Activated CD8-positive, alpha-beta T cell treated with anti-CD3 and anti-CD28 coated beads for 36 hours (primary cell): ENCODE results near the gene MGAT4B. TPM values are rescaled to one million over a fixed set of nuclear protein-coding genes. Genes with fewer than 3 reads are reported as not detected.

ENCODE experiments used
- ATAC-seq: fragments of 200-7000 bp; cut with Tn5 transposase; one replicate; pipeline ENCODE4 v1.10.0; 2021; ENCODE audit warnings: mild to moderate bottlenecking, moderate library complexity
- CTCF ChIA-PET: fragments of 350-600 bp; sonication (Branson Sonifier 250); formaldehyde crosslinking; loops from one replicate; lab custom pipeline; 2021; ENCODE audit warnings: antibody characterized with exemption; lab: Charles Lee
- POLR2A ChIA-PET: fragments of 350-600 bp; sonication (Branson Sonifier 250); formaldehyde crosslinking; loops from one replicate; lab custom pipeline; 2021; ENCODE audit warnings: antibody characterized with exemption; lab: Charles Lee
- DNase-seq: peaks from one replicate; pipeline ENCODE4 v3.0.0-alpha.2; 2020
- H3K27ac Mint-ChIP-seq: one replicate; pipeline ENCODE4 v1.8.0; 2021; ENCODE audit warnings: mild to moderate bottlenecking, mixed read lengths
- H3K27me3 Mint-ChIP-seq: one replicate; pipeline ENCODE4 v1.8.0; 2021; ENCODE audit warnings: mixed read lengths
- H3K36me3 Mint-ChIP-seq: one replicate; pipeline ENCODE4 v1.8.0; 2021; ENCODE audit warnings: low read depth, mixed read lengths
- H3K4me1 Mint-ChIP-seq: one replicate; pipeline ENCODE4 v1.8.0; 2021; ENCODE audit warnings: low read depth, mixed read lengths
- H3K4me3 Mint-ChIP-seq: one replicate; pipeline ENCODE4 v1.8.0; 2021; ENCODE audit warnings: mild to moderate bottlenecking, moderate library complexity, mixed read lengths
- H3K9me3 Mint-ChIP-seq: one replicate; pipeline ENCODE4 v1.8.0; 2021; ENCODE audit warnings: mixed read lengths
- intact Hi-C: fragments of 100-400 bp; cut with micrococcal nuclease; formaldehyde crosslinking; loops from one replicate; pipeline ENCODE4 v1.10.0; 2022
- total RNA-seq, 2 experiments: library from RNA; stranded (reverse); gene quantifications; one replicate each; pipeline ENCODE4 v1.2.3, GENCODE V29; 2021
- TF ChIP-seq, protein P1 (sequence below): fragments of 200-600 bp; IDR thresholded peaks from one replicate; pipeline ENCODE4 v1.8.0; 2022; ENCODE audit warnings: antibody characterized with exemption, mild to moderate bottlenecking

The MGAT4B gene
- total RNA-seq, 2 experiments from 2014 or later, result 62.8 to 65.9 TPM

DNA sequence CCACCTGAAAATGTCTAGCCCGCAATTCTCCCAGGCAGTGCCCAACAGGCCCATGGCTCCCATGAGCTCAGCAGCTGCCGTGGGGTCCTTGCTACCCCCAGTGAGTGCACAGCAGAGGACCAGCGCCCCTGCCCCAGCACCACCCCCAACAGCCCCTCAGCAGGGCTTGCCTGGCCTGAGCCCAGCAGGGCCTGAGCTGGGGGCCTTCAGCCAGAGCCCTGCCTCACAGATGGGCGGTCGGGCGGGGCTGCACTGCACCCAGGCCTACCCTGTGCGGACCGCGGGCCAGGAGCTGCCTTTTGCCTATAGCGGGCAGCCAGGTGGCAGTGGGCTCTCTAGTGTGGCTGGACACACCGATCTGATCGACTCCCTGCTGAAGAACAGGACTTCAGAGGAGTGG is 32.2 kb downstream of the MGAT4B start:
- Mint-ChIP-seq H3K27ac (no peak overlapping the region), H3K36me3 (peaks cover 36% of the 10 kb centered on the region), H3K9me3 (no peaks in the 10 kb centered on the region), H3K4me3 (no peak overlapping the region), H3K4me1 (no peaks in the 10 kb centered on the region), H3K27me3 (no peaks in the 10 kb centered on the region)
- no peak for DNase-seq
- intact Hi-C loops, result no loop called here
- POLR2A ChIA-PET, result interaction anchor here (1.3 kb wide), 1 partner anchor 21 kb away, joined by 4 read pairs; no protein-coding TSS in a partner anchor
- TF ChIP-seq, protein P1, sequence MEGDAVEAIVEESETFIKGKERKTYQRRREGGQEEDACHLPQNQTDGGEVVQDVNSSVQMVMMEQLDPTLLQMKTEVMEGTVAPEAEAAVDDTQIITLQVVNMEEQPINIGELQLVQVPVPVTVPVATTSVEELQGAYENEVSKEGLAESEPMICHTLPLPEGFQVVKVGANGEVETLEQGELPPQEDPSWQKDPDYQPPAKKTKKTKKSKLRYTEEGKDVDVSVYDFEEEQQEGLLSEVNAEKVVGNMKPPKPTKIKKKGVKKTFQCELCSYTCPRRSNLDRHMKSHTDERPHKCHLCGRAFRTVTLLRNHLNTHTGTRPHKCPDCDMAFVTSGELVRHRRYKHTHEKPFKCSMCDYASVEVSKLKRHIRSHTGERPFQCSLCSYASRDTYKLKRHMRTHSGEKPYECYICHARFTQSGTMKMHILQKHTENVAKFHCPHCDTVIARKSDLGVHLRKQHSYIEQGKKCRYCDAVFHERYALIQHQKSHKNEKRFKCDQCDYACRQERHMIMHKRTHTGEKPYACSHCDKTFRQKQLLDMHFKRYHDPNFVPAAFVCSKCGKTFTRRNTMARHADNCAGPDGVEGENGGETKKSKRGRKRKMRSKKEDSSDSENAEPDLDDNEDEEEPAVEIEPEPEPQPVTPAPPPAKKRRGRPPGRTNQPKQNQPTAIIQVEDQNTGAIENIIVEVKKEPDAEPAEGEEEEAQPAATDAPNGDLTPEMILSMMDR, result no peak
- ATAC-seq, result no peak
- CTCF ChIA-PET, result no interaction called here

GRCh38 chr5:179773686-179774040 is 33.0 kb downstream of the MGAT4B start:
- intact Hi-C loops, result no loop called here
- ATAC-seq (no peak), DNase-seq (no peak)
- Mint-ChIP-seq H3K27me3 (no peaks in the 10 kb centered on the region), H3K36me3 (peaks cover 40% of the 10 kb centered on the region), H3K4me3 (no peak overlapping the region), H3K27ac (no peak overlapping the region), H3K4me1 (peaks cover 3% of the 10 kb centered on the region), H3K9me3 (no peaks in the 10 kb centered on the region)
- TF ChIP-seq, protein P1, result no peak
- POLR2A ChIA-PET, result no interaction called here
- CTCF ChIA-PET, result interaction anchor here (3.2 kb wide), 1 partner anchor 11 kb away, joined by 18 read pairs; no protein-coding TSS in a partner anchor

GRCh38 chr5:179772351-179772750 is 34.3 kb downstream of the MGAT4B start:
- CTCF ChIA-PET, result interaction anchor here (1.4 to 3.2 kb wide), 2 partner anchors 10 to 13 kb away, joined by 3 to 18 read pairs; no protein-coding TSS in a partner anchor
- TF ChIP-seq, protein P1, result no peak
- Mint-ChIP-seq H3K9me3 (no peaks in the 10 kb centered on the region), H3K27ac (no peak overlapping the region), H3K4me1 (peaks cover 11% of the 10 kb centered on the region), H3K36me3 (peaks cover 39% of the 10 kb centered on the region), H3K27me3 (no peaks in the 10 kb centered on the region), H3K4me3 (no peak overlapping the region)
- intact Hi-C loops, result no loop called here
- ATAC-seq (no peak), DNase-seq (no peak)
- POLR2A ChIA-PET, result no interaction called here

DNA sequence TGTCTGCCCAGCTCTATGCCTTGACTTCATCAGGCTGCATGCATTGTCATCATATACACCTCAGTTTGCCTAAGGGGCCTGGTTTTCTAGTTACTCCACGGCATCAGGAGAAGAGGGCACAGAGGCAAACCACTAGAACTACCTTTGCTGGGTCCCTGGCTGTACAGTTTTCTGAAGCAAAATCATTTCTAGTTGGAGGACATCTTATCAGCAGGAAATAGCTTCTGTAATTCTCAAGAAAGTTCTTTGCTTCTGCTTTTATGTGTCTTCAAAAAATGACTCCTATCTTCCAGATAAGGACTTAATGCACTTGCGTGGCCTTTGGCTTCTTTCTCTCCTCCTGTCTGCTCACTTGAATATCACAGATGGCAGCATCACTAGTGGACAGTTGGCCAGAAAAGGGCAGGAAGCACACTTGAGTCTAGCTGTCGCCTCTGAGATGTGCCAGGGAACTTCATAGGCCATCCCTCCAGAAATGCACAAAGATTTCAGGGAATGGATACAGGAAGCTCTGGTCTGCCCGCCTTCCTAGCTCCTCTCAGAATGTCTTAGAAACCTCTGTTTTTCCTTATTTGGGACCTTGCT is 35.3 kb downstream of the MGAT4B start:
- Mint-ChIP-seq H3K36me3 (peaks cover 42% of the 10 kb centered on the region), H3K4me1 (peaks cover 11% of the 10 kb centered on the region), H3K27ac (no peak overlapping the region), H3K4me3 (no peak overlapping the region), H3K27me3 (no peaks in the 10 kb centered on the region), H3K9me3 (no peaks in the 10 kb centered on the region)
- intact Hi-C loops, result no loop called here
- ChIA-PET POLR2A (interaction anchor here (0.9 to 1.1 kb wide), 3 partner anchors 9 to 12 kb away, joined by 3 to 5 read pairs (median 3); no protein-coding TSS in a partner anchor), CTCF (interaction anchor here (1.4 to 3.2 kb wide), 2 partner anchors 9 to 77 kb away, joined by 3 to 18 read pairs; no protein-coding TSS in a partner anchor)
- ATAC-seq (no peak), DNase-seq (no peak)
- TF ChIP-seq, protein P1, result no peak

DNA sequence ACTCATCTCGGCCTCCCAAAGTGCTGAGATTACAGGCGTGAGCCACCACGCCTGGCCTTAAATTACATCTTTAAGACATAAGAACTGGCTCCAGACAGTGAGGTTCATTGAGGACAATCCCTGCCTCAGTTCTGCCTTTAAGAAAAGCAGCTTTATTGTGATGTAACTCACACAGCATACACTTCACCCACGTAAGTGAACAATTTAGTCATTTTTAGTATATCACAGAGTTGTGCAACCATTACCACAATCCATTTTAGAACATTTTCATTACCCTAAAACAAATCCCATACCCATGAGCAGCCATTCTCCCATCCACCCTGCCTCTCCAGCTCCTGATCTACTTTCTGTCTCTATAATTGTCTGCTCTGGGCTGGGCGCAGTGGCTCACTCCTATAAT is 36.9 kb downstream of the MGAT4B start:
- Mint-ChIP-seq H3K27ac (no peak overlapping the region), H3K27me3 (no peaks in the 10 kb centered on the region), H3K36me3 (peaks cover 49% of the 10 kb centered on the region), H3K4me1 (peaks cover 20% of the 10 kb centered on the region), H3K9me3 (no peaks in the 10 kb centered on the region), H3K4me3 (no peak overlapping the region)
- DNase-seq (no peak), ATAC-seq (no peak)
- CTCF ChIA-PET, result interaction anchor here (0.7 kb wide), 1 partner anchor 14 kb away, joined by 3 read pairs; no protein-coding TSS in a partner anchor
- TF ChIP-seq, protein P1, result no peak
- intact Hi-C loops, result no loop called here
- POLR2A ChIA-PET, result interaction anchor here (1.0 kb wide), 1 partner anchor 11 kb away, joined by 3 read pairs; no protein-coding TSS in a partner anchor
